Colon (tissue), 2 donors: ENCODE measurements around the gene TLL2.
A peak's percentile ranks its signal among the peaks of the same experiment; 100 is the strongest.

ENCODE experiments used
- FAIRE-seq: peaks from 2 replicates; lab custom pipeline; 2012; peaks lifted over from hg19 to GRCh38; lab: Jason Lieb, UNC
- donor health status: control.
- donor health status: control.

Gene TLL2

DNA sequence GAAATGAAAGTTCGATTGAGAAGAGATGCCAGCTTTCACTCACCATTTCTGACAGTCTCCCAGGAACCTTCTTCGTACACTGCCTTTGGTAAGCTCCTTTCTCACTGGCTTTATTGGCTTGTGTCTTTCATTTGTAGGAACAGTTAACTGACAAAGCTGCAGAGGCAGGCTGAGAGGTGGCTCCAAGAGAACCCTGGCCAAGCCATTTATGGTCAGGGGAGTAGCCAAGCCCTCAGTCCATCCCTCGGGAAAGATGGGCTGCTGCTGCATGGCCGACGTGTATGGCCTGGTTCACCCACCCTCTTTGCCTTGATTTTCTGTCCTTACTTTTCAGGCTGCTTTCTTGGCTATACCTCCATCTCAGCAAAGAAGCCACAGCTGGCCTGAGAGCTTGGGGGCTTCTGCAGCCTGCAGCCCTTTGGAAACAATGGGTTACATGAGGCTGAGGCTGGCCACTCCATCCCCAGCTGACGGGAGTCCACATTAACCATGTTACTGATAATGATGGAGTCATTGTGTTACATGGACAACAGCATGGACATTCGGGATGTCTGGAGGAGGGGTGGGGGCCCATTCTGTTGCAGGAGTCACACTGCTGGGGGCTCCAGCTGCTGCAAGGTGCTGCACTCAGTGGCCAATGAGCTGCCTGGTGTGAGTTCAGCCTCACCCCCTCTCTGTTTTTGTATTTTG is 154.7 kb downstream of the TLL2 start, which contains the start of gene OPALIN:
OPALIN (minus strand) TSS at position 152 of the 690 bp plus-strand sequence; CDS start at position 46, 106 bp downstream.
- no peak for FAIRE-seq

DNA sequence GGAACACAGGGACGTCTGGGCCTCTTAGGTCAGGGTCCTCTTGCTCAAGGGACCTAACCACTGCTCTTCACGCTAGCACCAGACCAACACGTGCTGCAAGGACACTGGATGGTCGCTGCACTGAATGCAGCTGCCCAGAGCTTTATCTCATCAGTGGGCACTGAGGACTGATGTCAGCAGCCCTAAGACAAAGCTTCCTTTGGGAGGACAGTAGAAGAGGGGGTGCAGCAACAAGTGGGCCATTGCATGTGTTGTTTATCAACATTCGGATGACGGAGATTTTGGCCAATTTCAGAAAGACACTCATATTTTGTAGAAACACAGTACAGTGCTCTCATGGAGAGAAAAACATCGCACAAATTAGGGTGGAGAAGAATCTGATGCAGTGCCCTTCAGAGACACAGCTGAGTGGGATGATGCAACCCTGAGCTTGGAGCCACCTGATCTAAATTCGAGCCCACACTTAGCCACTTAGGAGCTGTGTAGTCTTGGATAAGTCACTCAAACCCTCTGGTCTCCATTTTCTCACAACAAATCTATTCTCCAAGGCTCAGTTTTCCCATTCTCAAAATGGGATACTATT is 156.6 kb downstream of the TLL2 start:
- FAIRE-seq: no peak

DNA sequence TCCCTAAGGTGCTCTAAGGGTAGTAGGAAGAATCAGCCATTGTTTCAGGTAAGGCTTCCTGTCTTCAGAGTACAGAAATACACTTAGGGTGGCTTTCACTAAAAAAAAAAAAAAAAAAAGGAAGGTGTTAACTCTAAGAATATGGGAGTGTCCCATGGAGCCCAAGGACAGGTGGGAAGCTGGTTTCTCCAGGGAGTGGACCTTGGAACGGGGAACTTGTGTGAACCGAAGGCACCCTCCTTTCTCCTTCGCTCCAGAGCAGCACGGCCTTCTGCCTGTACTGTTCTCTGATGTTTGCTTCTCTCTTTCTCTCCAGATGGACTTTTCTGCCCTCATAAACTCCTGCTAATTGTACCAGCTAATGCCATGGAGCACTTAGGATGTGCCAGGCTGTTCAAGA is 161.1 kb downstream of the TLL2 start:
- FAIRE-seq: no peak

DNA sequence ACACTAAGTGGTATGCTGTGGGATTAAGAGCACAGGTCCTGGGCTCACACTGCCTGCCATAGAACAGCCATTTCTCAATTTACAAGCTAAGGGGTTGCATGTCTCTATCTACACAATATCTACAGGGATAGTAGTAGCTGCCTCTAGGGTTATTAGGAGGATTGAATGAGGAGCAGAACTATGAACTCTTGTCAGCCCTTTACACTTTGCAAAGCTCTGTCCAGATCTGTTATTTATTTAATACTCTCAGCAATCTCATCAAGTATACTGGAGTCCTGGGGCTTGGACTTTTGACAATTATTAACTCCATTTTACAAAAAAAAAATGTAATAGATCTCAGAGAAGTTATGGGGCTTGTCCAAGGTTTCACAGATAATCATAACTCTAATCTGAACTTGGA is 161.7 kb downstream of the TLL2 start:
- FAIRE-seq: no peak

DNA sequence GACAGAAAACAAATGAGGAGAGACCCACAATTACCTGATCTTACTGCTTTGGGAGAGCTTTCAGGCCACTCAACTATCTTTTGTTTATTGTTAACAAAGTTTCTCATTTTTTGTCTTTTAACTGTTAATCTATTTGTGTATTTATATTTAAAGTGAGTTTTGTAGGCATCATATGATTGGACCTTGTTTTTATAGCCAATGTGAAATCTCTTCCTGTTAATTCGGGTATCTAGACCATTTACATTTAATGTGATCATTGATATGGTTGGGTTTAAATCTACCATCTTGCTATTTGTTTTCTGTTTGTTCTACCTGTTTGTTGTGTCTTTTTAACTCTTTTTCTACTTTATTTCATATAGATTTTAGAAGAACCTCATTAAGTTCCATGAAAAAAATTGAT is 167.4 kb downstream of the TLL2 start:
- no peak for FAIRE-seq

DNA sequence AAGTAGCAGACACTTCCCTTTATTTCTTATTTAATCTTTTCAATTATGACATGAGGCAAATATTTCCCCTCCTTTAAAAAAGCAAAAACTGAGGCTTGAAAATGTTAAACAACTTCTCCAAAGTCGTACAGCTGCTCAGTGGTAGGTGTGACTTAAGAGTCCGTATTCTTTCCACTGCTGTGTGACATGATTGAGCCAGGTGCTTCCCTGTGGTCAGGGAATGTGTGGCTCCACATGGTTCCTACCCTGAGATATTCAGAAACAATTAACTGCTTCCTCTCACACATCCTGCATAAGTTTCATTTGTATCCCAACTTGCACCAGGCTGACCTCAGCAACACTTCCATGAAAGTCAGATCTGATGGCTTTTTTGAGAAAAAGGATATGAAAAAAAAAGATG is 168.5 kb downstream of the TLL2 start:
- FAIRE-seq: no peak

DNA sequence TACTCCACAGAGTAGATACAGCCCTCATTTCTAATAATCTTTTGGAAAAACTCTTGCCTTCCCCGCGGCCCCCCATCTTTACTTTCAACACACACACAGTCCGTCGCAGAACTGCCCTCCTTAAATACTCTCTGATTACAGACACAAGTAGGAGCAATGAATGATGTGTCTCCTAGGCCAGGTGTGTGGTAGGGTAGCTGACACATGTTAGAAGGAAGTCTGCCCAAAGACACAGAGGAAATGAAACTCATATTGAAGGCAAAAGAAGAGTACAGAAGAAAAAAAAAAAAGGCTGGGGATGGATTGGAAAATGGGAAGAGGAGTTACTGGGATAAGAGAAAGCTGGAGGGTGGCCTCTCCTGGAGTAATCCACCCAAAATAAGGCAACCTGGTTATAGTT is 169.5 kb downstream of the TLL2 start:
- no peak for FAIRE-seq

DNA sequence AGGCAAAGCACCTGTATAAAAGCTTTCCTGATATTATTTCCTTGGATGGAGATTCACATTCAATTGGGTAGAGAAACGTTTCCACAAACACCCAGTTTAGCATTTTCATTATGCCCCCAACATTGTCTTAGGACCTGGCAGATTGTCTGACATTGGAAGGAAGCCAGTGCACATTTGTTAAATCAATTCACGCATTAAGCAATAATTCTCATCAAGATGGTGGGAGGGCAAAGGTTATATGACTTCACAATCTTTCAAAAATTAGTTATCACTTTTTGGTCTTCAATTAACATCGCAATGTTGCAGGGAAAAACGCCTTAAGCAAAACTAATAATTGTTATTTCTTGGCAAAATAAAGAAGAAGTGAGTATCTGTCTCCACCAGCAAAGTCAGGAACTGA is 171.3 kb downstream of the TLL2 start:
- no peak for FAIRE-seq

DNA sequence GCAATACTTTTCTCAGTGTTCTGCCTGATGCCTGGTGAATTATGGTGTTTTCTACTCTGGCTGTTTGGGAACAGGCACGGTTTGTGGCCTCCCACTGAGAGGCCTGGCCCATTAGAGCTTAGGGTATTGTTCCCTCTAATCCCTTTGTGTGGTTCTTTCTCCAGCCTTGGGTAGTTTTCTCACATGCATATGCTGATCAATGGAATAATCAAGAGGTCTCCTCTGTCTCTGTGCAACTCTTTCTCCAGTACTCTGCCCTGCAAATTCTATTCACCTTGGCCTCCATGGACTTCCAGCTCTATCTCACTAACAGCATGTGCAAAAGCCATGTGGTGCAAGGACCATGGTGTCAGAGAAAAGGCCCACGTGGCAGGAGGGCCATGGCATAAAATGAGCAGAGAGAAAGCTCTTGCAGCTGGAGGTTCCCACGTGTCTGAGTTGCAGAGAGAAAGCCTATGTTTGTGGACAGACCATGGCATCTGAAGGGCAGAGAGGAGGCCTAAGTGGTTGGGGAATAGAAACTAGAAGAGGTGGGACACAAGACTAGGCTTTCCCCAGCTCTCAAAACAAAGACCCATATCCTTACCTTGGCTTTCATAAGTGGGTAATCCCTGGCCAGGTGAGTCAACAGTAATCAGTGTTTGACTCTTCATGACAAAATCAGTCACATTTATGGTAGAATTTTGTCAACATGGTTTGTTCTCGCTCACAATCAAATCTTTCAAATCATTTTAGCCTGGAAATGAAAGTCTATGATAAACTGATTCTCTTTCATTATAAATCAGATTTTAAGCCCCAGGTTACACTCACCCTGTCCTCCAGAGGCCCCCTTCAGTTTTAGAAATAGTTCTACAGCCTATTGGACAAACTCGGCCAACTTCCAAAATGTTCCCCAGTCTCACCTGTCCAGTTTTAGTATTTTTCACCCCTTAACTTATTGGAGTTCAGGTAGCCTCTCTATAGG is 172.2 kb downstream of the TLL2 start:
- no peak for FAIRE-seq

DNA sequence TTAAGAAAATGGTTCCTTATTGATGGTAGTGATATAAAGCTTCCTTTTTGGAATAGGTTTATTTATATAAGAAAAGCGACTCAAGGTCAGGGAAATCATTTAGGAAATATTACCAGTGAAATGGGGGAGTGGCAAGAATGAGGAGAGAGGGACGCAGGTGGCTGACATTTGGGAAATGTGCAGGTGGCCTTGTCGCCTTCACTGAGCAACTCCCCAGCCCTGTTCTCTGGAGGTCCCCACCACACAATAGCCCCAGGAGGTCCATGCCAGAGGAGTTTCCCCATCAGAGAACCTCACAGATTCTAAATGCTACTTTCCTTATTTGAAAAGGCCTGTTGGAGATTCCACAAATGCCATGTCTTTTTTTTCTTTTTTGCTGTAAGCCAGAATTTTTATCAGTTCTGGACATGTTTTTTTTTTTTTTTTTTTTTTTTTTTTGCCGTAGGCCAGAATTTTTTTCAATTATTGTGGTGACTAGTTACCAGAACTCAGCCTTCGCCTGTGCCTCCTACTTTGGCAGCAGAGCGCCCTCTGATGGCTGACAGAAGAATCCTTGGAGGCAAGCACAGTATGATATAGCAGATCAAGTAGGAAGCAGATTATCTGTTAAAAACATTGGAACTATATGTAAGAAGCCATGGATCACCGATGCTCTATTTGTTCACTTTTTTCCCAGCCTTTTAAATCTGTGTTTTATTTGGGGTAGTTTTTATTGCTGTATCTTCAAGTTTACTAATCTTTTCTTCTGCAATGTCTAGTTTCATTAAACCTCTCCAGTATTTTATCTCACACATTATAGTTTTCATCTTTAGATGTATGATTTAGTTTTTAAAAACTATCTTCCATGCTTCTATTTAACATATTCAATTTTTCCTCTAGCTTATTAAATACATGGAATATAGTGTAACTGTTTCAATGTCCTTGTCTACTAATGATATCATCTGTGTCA is 173.5 kb downstream of the TLL2 start:
- FAIRE-seq: peak; percentile 5

DNA sequence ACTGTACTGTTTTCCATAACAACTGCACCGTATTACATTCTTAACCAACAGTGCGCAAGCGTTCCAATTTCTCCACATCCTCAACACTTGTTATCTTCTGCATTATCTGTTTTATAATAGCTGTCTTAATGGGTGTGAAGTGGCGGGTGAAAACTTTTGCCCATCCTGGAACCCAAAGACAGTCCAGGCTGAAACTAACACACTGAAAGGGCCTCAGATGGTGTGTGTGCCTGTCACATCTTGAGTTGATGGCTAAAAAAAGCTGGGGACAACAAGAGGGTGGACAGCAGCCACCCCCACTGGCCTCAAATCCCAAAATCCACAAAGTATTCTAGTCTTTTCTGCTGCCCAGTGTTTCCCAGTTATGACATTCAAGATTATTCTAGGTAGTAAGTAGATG is 174.3 kb downstream of the TLL2 start:
- FAIRE-seq: no peak

DNA sequence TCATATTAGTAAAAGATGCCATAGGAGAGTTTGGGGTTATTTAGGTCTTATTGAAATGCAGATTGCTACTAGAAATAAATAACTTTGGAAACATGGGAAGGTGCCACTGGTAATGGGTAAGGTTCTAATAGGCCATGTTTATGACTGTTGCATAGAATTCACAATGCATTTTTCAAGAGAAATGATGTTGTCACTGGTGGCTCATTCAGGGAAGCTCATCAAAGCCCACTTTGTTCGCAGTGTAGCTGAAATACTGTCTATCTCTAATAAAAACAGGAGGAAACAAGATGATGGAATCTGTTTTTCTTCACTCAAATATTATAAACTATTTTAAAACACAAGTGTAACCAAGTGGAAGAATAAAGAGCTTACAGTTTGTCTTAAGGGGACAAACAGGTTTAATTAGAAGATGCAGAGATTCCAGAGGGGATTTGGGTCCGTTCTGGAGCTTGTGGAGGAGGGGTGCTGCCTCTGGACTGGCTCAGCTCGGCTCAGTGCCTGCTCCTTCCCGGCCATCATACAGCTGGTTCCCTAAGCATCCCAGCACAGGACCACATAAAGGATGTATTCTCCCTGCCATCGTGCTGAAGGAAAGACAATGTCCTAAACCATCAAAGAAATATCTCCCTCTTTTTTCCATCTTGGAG is 175.3 kb downstream of the TLL2 start:
- FAIRE-seq: no peak

DNA sequence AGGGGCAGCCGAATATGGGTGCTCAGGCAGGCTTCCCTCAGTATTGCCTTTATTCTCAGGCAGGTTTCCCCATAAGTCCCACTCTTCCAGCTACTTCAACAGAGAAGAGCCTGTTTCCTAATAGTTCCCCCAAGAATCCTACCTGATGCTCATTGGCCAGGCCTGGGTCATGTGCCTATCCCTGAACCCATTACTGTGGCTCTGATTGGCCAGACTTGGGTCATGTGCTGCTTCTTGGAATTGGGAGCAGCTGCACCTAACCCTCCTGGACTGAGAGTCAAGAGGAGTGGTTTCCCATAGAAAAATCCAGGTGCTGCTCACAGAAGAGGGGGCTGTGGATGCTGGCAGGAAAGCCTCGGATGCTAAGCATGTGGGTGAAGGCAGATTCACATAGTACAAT is 176.6 kb downstream of the TLL2 start:
- no peak for FAIRE-seq

DNA sequence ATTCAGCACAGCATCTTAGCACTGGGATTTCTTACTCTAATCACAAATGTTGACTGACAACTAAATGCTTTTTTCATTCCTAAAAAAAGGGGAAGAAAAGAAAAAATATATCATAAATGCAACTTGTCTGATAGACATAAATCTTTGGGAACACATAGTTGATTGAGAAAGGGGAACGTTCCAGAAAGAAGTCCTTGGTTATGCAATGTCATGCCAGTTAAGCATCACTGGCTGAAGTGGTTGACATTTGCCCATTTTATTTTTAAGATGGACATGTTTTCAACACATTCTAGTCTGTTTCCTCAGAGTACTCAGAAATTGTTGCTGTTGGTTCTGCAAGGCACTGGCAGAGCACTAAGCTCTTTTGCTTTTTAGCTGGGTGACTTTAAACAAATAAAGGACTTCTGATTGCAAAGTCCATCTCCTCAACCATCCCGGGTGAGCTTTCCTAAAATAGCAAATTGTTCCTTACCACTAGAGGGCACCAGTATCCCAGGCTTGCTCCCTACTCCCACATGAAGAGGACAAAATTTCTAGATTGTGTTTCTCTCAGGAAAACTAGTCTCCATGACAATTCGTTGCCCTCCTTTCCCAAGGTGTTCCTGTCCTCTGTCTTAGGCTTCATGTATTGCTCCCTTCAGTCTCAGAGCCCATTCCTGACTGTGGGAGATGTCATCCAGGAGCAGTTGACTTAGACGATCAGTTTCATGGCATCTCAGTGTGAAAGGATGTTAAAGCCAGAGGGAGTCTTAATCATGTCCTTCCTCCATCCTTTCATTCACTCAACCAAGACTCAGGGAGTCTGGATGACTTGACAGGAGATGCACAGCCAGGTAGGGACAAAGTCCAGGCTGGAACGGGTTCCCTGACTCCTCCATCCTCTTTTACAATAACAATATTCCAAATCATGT is 178.9 kb downstream of the TLL2 start:
- FAIRE-seq: no peak

DNA sequence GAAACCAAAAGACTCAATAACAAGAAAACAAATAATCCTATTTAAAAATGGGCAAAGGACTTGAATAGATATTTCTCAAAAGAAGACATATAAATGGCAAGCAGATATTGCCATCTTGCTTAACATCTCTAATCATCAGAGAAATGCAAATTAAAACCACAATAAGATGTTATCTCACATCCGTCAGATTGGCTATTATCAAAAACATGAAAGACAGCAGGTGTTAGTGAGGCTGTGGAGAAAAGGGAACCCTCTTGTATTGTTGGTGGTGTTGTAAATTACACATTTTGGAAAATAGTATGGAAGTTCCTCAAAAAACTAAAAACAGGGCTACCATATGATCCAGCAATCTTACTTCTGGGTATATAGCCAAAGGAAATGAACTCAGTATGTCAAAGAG is 180.6 kb downstream of the TLL2 start:
- FAIRE-seq: peak; percentile 5

DNA sequence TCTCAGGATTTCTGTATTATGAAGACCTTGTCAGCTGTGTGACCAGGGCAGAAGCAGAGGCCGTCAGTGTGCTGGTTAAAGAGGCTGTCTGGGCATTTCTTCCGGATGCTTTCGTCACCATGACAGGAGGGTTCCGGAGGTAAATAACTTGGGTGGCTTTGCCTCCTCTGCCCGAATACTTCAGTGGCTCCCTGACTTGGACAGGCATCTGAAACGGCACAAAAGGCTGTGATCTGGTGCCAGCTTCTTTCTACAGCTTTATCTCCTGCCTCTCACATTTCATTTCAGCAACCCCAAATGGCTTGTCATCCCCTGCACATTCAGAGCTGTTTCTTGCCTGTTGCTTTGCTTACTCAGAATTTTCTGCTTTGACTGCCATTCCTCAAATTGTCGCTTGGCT is 186.3 kb downstream of the TLL2 start:
- no peak for FAIRE-seq

DNA sequence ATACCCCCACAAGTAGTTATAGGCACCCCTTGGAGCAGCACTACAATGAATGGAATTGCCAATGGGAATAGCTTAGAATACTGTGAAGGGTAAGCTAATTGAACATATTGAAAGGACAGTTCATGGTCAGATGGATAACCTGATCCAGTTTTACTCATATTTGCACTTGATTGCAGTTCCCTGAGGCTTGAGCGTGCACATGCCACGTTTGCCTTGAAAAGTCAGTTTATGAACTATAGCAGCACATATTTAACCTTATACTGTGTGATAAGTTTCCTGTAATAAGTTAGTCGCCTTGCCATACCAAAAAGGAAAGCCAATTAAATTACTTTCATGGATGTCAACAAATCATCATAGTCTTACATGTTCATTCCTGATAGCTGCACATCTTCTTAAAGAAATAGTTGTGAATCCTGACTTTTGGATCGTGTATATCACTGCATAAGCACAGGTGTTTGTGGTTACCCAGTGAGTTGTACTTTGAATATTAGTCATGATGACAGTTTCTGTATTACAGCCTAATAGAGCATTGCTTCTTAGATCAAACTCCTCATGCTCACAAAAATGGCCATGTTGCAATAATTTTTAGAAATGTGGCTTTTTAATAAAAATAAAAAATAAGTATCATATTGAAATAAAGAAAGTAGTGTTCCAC is 187.9 kb downstream of the TLL2 start:
- FAIRE-seq: no peak

DNA sequence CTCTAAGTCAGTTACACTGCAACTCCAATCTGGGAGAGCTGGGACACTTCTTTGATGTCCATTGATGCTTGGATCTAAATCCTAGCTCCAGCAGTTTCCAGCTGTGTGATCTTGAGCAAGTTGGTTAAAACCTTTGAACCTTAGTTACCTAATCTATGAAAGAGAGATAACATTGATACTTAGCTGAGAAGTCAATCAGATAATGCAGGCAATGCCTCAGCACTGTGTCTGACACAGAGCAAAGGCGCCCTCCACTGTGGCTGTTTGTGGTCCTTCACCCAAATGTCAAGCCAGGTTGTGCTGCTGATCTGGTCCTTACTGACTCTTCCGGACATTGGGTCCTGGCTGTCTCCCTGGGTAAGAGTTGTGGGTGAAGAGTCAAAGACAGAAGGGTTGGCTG is 189.3 kb downstream of the TLL2 start:
- FAIRE-seq: no peak

DNA sequence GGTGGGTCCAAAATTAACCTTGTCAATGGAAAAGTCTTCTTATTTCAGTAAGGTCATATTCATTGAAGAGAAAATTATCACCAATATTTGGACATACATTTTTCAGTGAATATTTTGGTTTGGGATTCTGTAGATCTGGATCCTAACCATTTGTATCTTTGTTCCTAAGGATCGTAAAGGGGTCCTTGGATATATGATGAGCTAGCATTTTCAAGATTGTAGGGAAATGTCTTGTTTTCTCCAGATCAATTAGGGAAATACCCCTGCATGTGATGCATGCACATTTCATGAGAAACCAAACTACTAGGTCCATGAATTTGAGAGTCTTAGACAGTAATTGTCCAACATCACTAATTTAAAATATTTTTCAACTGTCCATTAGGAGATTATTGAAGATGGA is 191.5 kb downstream of the TLL2 start:
- FAIRE-seq: no peak

DNA sequence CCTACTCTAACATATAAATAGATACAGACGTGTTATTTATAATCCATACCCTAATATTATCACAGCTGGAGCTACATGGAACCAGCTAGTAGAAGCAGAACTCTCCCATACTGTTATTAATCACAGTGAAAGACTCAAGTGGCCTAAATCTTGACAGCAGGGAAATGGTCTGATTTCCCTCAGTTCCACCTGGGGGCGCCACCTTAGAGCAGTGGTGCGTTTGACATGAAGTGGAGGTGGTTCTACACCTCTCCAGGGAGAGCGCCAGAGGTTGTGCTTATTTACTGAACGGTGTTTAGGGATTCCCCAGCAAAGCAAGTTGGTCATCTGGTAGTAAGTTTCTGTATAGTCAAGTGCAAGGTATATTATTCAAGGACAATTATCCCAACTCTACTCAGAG is 191.9 kb downstream of the TLL2 start:
- FAIRE-seq: no peak
